ENCODE data around the gene PAM. TPM values are rescaled to one million over a fixed set of nuclear protein-coding genes. Genes with fewer than 3 reads are reported as not detected.

Gene PAM
- total RNA-seq, 2 donors from 2014 or later, result 76.8 to 171 TPM

GRCh38 chr5:102893942-102894341 is 138.8 kb downstream of the PAM start:
- WGBS, result 91% methylated on average over 3 of the region's 3 CpGs
- Histone ChIP-seq H3K27me3 (replicated peaks; ENCODE audit: insufficient read depth) (no peaks in the 10 kb centered on the region), H3K9me3 (no peaks in the 10 kb centered on the region), H3K4me1 (replicated peaks) (no peaks in the 10 kb centered on the region), H3K36me3 (no peaks in the 10 kb centered on the region), H3K27ac (no peak overlapping the region), H3K4me3 (no peak overlapping the region)
- intact Hi-C loops (cut with DNase I), result no loop called here
- no peak for TF ChIP-seq POLR2AphosphoS5 (IDR thresholded peaks at IDR 0.05)
- no peak for TF ChIP-seq POLR2A (IDR thresholded peaks at IDR 0.05)
- TF ChIP-seq CTCF (IDR thresholded peaks at IDR 0.05), result no peak
- no peak for DNase-seq (ENCODE audit: low spot score)

- intact Hi-C loops (cut with DNase I), result no loop called here
- Histone ChIP-seq H3K27ac (no peak overlapping the region), H3K4me1 (replicated peaks) (no peaks in the 10 kb centered on the region), H3K36me3 (no peaks in the 10 kb centered on the region), H3K4me3 (no peak overlapping the region), H3K27me3 (replicated peaks; ENCODE audit: insufficient read depth) (no peaks in the 10 kb centered on the region), H3K9me3 (no peaks in the 10 kb centered on the region)
- no peak for DNase-seq (ENCODE audit: low spot score)
- TF ChIP-seq POLR2AphosphoS5 (IDR thresholded peaks at IDR 0.05) (no peak), POLR2A (IDR thresholded peaks at IDR 0.05) (no peak), CTCF (IDR thresholded peaks at IDR 0.05) (no peak)
These were observed 140.1 kb downstream of the PAM start for GRCh38 chr5:102895234-102895633.

GRCh38 chr5:102895976-102896375 is 140.9 kb downstream of the PAM start:
- H3K9me3 ChIP-seq, result no peaks in the 10 kb centered on the region
- H3K27me3 ChIP-seq (replicated peaks; ENCODE audit: insufficient read depth), result no peaks in the 10 kb centered on the region
- intact Hi-C loops (cut with DNase I), result no loop called here
- H3K4me1 ChIP-seq (replicated peaks), result no peaks in the 10 kb centered on the region
- no peaks in the 10 kb centered on the region for H3K36me3 ChIP-seq
- no peak overlapping the region for H3K27ac ChIP-seq
- DNase-seq (ENCODE audit: low spot score), result no peak
- TF ChIP-seq POLR2A (IDR thresholded peaks at IDR 0.05) (no peak), POLR2AphosphoS5 (IDR thresholded peaks at IDR 0.05) (no peak), CTCF (IDR thresholded peaks at IDR 0.05) (no peak)
- 90% methylated on average over 6 of the region's 6 CpGs for WGBS
- H3K4me3 ChIP-seq, result no peak overlapping the region

GRCh38 chr5:102901424-102902134 is 146.5 kb downstream of the PAM start:
- Histone ChIP-seq H3K27ac (no peak overlapping the region), H3K9me3 (no peaks in the 10 kb centered on the region)
- intact Hi-C loops (cut with DNase I), result no loop called here

More at GRCh38 chr5:102901424-102902134, 146.5 kb downstream of the PAM start:
- H3K27me3 ChIP-seq (replicated peaks; ENCODE audit: insufficient read depth), result no peaks in the 10 kb centered on the region
- no peak for DNase-seq (ENCODE audit: low spot score)
- H3K4me3 ChIP-seq, result no peak overlapping the region
- TF ChIP-seq POLR2A (IDR thresholded peaks at IDR 0.05), result no peak
- no peak for TF ChIP-seq POLR2AphosphoS5 (IDR thresholded peaks at IDR 0.05)
- no peak for TF ChIP-seq CTCF (IDR thresholded peaks at IDR 0.05)
- H3K4me1 ChIP-seq (replicated peaks), result no peaks in the 10 kb centered on the region
- WGBS, result 59% methylated on average over 3 of the region's 3 CpGs
- no peaks in the 10 kb centered on the region for H3K36me3 ChIP-seq

Measured in prostate gland (tissue), 2 donors.